GM10248 (cell line): ENCODE data around the gene CHD1.

Source experiments
- CTCF ChIA-PET: fragments of 300-600 bp; sonication (Branson Sonifier 250); formaldehyde crosslinking; extraction: SDS; loops from one replicate; lab custom pipeline; 2021; ENCODE audit warnings: antibody characterized with exemption; lab: Yijun Ruan, JAX
- POLR2A ChIA-PET: fragments of 350-650 bp; sonication (Branson Sonifier 250); formaldehyde crosslinking; extraction: SDS; loops from one replicate; lab custom pipeline; 2020; ENCODE audit warnings: antibody characterized with exemption; lab: Yijun Ruan, JAX
- DNase-seq: peaks from one replicate; pipeline ENCODE4 v3.0.0; 2012; ENCODE audit errors: extremely low spot score
- TF ChIP-seq, protein P1 (sequence below): IDR thresholded peaks from 2 replicates; pipeline ENCODE4 v1.5.1; 2012; ENCODE audit warnings: mild to moderate bottlenecking, low read depth; ENCODE audit errors: extremely low read depth, missing control alignments, control extremely low read depth

CHD1 gene

DNA sequence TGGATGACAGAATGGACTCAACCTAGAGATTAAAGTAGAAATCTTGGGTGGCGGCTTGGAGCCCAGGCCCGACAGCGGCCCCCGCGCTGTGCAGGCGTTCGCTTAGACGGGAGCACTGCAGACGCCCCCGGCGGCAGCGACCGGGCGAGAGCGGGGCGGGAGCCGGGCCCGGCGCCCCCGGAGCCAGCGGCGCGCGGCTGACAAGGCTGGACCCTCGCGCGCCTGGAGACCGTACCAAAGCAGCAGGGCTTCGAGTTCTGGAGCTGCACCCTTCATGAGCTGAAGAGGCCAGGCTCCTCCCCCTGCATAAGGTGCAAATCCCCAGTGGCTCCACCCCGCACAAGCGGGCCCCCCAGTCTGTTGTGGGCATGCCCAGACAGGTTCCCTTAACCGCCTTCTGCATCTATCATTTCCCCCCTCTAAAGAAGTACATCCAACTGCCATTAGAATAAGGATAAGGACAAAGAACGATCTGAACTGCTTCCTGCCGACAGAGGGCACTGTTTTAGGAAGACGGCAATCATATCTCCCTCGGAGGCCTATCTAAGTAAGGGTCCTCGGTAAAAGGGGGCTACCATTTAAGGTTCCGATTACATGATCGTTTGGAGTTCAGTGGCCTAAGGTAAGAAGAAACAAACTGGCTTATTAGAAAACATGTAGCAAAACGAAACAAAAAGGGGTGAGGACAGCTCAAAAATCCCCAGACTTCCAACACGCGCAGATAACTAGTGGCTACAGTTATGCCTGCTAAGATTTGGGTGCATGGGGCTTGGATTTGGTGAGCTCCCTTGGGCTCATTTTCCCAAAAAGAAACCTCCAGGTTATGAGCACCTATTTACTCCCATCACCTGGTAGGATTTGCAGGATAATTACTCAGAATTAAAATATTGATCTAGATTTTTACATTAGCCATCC, 89.1 kb downstream of the CHD1 start:
- POLR2A ChIA-PET: no interaction called here
- CTCF ChIA-PET: interaction anchor here (0.7 to 4.3 kb wide), 14 partner anchors 8 to 218 kb away, joined by 3 to 26 read pairs (median 4); no protein-coding TSS in a partner anchor
- no peak for DNase-seq
- TF ChIP-seq, protein P1, sequence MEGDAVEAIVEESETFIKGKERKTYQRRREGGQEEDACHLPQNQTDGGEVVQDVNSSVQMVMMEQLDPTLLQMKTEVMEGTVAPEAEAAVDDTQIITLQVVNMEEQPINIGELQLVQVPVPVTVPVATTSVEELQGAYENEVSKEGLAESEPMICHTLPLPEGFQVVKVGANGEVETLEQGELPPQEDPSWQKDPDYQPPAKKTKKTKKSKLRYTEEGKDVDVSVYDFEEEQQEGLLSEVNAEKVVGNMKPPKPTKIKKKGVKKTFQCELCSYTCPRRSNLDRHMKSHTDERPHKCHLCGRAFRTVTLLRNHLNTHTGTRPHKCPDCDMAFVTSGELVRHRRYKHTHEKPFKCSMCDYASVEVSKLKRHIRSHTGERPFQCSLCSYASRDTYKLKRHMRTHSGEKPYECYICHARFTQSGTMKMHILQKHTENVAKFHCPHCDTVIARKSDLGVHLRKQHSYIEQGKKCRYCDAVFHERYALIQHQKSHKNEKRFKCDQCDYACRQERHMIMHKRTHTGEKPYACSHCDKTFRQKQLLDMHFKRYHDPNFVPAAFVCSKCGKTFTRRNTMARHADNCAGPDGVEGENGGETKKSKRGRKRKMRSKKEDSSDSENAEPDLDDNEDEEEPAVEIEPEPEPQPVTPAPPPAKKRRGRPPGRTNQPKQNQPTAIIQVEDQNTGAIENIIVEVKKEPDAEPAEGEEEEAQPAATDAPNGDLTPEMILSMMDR: peak; percentile 50

DNA sequence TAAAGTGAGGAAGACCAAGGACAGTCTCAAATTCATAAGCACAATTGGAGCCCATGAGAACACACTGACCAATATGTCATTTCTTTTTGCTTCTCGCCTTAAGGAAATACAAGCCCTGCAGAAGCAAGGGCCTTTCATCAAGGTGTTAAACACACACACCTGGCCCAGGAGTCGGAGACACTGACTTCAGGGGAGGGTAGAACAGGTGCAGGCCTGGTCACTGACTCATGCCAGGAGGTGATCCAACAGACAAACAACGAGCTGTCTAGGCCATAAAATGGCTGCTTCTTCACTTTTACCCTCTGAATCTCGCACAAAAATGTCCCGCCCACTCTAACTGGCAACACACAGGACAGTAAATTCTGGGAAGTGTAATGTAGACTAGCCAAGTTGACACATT, 92.6 kb downstream of the CHD1 start:
- no peak for DNase-seq
- CTCF ChIA-PET: interaction anchor here (0.6 kb wide), 1 partner anchor 68 kb away, joined by 3 read pairs; no protein-coding TSS in a partner anchor
- TF ChIP-seq, protein P1: no peak
- POLR2A ChIA-PET: no interaction called here

DNA sequence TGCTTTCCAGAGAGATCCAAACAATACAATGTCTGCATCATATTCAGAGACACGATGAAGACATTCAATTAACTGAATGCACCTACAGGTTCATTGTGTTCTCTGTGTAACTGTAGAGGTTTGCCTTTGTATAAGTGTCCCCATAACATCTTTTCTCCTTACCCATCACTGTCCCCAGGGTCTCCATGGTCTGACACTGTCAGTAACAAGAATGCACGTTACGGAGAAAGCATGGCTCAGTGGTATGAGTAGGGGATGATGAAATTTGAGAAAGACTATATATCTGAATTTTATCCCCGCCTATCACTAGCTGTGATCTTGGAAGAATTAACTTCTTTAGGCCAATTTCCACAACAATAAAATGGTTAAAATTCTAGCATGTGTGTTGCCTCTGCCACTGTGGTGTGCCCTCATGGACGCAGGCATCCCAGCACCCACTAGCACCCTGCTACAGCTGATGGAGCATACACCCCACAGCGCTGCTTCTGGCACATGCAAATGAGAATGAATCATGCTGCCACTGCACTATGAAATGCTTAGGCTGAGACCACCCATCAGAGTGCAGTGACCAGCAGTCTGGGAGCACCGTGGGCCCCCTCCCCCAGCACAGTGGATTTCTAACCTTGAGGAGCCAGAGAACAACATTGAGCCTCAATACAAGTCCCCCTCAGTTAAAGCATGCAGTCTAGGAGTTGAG, 101.1 kb downstream of the CHD1 start:
- ChIA-PET POLR2A (no interaction called here), CTCF (interaction anchor here (0.7 to 1.8 kb wide), 7 partner anchors 11 to 1597 kb away, joined by 3 to 9 read pairs (median 3); no protein-coding TSS in a partner anchor)
- DNase-seq: no peak
- TF ChIP-seq, protein P1: no peak

DNA sequence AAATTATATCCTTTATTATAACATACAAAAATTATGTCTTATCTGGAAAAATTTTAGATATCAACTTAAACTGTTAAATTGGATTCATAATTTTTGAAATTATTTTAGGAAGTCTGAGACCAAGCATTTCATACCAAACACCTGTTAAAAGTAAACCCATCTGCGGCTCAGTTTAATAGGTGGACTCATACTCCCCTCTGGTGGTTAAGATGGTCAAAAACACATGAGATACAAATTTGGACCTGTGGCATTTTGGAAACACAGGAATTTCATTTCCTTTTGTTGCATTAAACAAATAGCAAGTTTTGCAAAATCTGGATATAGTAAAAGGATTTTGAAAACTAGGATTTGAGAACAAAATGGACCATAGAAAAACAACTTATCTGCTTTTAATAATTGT, 101.6 kb downstream of the CHD1 start:
- ChIA-PET POLR2A (no interaction called here), CTCF (interaction anchor here (1.4 to 1.8 kb wide), 2 partner anchors 13 to 58 kb away, joined by 4 to 9 read pairs; no protein-coding TSS in a partner anchor)
- TF ChIP-seq, protein P1: peak; percentile 46
- no peak for DNase-seq

DNA sequence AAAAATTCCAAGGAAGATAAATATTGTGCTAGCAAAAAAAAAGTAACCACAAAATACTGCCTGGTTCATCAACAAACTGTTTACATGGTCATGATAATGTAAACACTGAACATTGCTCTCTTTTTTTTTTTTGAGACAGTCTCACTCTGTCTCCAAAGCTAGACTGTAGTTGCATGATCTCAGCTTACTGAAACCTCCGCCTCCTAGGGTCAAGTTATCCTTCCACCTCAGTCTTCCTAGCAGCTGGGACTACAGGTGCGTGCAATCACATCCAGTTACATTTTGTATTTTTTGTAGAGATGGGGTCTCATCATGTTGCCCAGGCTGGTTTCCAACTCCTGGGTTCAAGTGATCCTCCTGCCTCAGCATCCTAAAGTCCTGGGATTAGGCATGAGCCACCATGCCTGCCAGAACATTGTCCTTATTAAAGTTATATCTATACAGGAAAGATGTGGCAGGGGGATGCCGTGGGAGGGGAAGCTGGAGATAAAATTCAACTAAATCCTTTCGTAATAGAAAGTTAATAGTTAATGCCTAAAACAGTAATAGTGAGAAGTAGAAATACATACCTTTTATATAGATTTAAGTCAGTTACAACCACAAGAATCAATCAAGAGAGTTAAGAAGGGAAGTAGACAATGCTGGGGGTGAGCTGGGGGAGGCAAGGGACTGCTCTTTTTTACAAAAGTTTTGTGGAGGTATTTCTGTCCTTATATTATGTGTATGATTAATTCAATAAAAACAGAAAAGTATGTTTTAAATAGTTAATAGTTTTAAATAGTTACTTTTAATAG, 103.0 kb downstream of the CHD1 start:
- TF ChIP-seq, protein P1: no peak
- ChIA-PET CTCF (interaction anchor here (1.0 to 1.4 kb wide), 2 partner anchors 9 to 12 kb away, joined by 3 to 4 read pairs; no protein-coding TSS in a partner anchor), POLR2A (no interaction called here)
- no peak for DNase-seq
